Posterior cingulate gyrus (tissue), 11 donors: ENCODE results near the gene CATSPERZ.

Experiments
- DNase-seq, 10 donors: peaks; one replicate each; pipeline versions ENCODE4 v3.0.0 to v3.0.0-alpha.2; 2020 to 2021; ENCODE audit warnings: mixed read lengths in 3 of 10
- intact Hi-C: fragments of 100-400 bp; cut with DNase I; formaldehyde crosslinking; loops from one replicate; pipeline ENCODE4 v1.15.1; 2023

Gene CATSPERZ, protein sequence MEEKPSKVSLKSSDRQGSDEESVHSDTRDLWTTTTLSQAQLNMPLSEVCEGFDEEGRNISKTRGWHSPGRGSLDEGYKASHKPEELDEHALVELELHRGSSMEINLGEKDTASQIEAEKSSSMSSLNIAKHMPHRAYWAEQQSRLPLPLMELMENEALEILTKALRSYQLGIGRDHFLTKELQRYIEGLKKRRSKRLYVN

DNA sequence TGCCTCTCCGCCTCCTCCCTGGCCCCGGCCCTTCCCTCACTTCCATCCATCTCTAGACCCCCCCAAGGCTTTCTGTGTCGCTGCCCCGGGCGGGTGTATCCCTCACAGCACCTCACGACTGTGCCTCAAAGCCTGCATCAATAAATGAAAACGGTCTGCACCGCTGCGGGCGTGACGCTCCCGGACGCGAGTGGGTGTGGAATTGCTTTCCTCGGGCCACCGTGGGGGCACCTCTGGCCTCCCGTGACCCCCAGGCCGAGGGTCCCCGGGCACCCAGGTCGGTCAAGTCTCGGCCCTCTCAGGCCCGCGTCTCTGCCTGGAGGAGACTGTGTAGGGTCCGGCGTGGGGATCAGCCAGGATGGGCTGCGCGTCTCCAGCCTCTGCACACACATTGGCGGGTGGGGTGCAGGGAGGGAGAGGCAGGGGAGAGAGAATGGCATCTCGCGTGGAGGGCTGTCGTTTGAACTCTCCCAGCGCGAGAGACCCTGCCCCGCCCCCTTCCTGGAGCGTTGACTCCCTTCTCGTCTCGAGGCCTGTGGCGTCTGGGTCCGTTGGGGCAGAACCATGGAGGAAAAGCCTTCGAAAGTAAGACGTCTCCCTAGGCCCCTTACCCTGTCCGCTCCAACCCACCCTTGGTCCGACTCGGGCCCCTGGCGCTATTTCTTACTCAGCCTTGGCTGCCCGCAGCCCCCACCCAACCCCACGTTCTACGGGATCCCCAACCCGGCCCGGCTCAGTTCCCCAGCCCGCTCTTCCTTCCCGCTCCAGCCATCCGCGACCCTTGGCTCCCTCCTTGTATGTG, at the start of gene CATSPERZ:
TSS of gene CATSPERZ (plus strand) at position 512 of the 802 bp plus-strand sequence. CDS start at position 565, 53 bp downstream.
- DNase-seq: no peak
- intact Hi-C loops: loop anchor here (2.0 to 5.0 kb wide), 2 partner anchors 29 to 48 kb away; partner anchors contain the start of gene PLCB3

DNA sequence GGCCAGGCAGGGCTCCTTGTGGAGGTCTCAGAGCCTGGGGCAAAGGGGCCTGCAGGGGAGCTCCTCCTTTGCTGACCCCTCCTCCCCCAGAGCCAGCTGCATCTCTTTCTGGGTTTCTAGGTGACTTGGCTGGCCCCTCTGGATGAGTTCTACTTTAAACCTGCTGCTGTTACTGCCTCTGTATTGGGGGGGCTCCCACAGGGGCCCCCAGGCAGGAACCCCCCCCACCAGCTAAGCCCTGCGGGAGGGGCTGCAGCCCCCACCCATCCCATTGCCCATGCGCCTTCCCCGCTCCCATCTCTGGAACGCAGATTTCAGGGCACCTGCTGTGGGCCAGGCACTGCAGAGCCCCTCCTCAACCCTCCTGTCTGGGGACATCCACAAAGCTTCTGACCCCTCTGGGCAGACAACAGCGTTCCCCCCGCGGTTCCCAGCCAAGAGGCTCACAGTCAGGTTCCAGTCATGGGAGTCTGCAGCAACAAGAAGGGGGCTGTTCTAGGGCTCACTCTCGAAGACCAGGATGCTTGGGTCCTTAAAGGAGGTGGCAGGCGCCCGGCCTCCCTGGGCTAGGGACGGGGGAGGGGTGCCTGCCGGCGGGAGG, 49.6 kb upstream of the CATSPERZ start:
- intact Hi-C loops: loop anchor here (5.0 kb wide), 1 partner anchor 52 kb away; the partner anchor contains the start of gene CATSPERZ
- DNase-seq: no peak

DNA sequence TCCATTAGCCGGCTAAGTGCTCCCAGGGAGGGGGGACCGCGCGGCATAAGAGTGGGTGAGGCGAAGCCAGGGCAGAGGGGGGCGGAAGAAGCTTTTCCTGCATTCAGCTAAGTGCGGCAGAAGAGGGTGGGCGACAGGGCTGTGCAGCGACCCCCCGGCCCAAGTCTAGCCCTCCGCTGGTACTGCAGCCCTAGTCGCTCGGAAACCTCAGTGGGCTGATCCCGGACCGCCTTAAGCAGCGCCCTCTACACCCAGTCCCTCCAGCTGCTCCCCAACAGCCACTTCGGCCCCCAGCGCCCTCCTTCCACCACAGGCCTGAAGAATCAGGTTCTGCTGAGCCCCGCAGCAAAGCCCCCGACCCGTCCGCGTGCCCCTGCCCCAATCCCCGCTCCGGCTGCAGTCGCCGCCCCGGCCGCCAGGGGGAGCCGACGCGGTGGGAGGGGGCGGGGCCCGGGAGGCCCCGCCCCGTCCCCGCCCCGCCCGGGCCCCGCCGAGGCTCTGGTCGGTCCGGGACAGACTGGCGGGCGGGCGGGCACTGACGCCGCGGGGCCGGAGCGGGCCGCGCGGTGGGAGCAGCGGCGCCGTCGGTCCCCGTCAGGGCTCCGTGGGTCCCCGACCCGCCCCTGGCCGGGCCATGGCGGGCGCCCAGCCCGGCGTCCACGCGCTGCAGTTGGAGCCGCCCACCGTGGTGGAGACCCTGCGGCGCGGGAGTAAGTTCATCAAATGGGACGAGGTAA, 49.0 kb upstream of the CATSPERZ start, which contains the start of gene PLCB3:
TSS of gene PLCB3 (plus strand) at position 515 of the 737 bp plus-strand sequence. CDS start at position 635, 120 bp downstream.
- peak in 5 of 10 donors; percentile 46 to 90 (median 78) for DNase-seq
- intact Hi-C loops: loop anchor here (5.0 kb wide), 1 partner anchor 51 kb away; the partner anchor contains the start of gene CATSPERZ

DNA sequence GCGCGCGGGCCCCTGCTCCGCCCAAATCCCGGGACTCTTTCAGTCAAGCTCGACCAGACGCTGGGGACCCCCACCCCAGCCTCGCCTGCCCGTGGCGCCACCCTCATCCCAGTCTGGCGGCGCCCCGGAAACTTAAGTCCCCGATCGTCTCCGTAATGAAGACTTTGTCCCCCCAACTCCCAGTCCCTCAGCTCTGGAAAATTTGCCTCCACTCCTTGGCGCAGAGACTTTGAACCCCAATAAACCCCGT, 48.5 kb upstream of the CATSPERZ start:
- intact Hi-C loops: loop anchor here (5.0 kb wide), 1 partner anchor 51 kb away; the partner anchor contains the start of gene CATSPERZ
- no peak for DNase-seq

DNA sequence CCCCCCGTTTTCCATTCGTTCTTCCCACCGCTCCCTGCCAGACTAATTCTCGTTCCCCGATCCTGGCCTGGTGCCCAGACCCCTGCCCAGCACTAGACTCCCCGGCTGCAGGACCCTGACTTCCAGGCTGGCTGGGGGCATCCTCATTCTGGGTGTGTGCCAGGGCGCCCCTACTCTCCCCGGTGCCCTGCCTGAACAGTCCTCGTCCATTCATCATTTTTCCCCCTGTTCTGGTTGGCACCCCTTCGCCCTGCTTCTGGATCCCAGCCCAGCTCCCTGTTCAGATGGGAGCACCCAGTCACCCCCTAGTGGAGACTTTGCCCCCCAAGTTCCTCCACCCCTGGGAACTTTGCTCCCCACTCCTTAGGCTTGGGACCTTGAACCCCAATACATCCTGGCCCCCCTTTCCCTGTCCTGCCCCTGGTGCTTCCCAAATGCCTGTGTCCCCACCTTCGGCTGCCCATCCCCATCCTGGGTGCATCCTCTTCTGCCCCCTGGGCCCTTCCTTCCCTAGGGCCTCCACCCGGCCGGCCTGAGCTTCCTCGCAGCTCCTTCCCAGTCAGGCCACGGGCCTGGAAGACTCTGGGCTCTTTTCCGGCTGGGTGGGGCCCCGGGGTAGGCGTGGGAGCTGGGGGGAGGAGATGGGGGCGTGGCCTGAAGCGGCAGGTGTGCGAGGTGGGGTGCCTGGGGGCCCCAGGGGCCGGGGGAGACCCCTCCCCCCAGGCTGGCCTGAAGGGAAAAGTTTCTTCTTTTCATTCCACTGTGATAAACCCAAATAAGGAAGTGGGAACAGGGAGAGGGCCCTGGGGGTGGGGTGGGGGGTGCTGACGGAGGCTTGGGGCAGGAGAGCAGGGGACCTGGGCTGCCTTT, 47.9 kb upstream of the CATSPERZ start:
- intact Hi-C loops: loop anchor here (5.0 kb wide), 1 partner anchor 50 kb away; the partner anchor contains the start of gene CATSPERZ
- no peak for DNase-seq

DNA sequence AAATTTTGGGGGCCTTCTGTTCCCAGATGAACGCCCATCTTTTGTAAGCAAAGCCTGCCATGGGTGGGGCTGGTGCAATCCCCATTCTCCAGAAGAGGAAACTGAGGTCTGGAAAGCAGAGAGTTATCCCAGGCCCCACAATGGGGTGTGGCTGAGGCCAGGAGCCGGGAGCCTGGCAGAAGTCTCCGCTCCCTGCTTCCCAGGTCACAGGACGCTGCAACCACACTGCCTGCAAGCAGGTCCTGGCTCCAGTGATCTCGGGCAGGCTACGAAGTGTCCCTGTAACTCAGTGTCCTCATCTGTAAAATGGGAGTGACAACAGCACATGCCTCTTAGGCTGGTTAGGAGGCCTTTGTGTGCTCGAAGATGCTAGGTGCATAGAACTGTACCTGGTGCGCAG, 47.1 kb upstream of the CATSPERZ start:
- intact Hi-C loops: loop anchor here (5.0 kb wide), 1 partner anchor 49 kb away; the partner anchor contains the start of gene CATSPERZ
- DNase-seq: no peak

DNA sequence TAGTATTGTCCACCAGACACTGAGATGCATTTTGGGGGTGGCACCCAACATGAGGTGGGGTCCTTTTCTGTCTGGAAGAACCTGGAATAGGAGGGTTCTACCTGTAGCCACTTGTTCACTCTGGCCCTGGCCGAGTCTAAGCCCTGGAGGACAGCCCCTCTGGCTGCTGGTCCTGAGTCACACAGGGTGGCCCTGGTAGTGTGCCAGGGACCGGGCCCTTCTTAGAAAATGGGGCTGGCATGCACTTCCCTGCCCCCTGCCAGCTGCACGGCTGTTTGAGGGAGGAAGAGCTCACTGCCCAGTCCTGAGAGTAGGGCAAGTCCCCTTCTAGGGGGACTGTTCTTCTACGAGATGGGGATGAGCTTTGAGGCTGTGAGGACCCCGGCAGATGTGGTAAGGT, 46.7 kb upstream of the CATSPERZ start:
- intact Hi-C loops: loop anchor here (5.0 kb wide), 1 partner anchor 49 kb away; the partner anchor contains the start of gene CATSPERZ

DNA sequence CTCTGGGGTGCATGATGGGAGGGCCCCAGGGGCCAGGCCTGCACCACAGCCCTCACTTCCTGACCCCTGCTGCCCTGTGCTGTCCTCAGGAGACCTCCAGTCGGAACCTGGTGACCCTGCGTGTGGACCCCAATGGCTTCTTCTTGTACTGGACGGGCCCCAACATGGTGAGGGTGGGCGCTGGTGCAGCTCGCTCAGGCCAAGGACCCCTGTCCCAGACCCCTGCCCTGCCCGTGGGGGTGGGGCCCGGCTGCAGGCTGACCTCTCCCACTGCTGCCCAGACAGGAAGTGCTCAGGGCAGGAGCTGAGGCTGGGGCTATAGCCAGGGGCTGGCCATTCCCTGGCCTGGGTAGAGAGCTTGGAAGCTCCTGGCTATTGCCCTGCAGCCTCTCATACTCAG, 45.8 kb upstream of the CATSPERZ start:
- DNase-seq: no peak
- intact Hi-C loops: loop anchor here (5.0 kb wide), 1 partner anchor 48 kb away; the partner anchor contains the start of gene CATSPERZ

More for the DNA sequence above, 46.7 kb upstream of the CATSPERZ start:
- DNase-seq: peak in 4 of 10 donors; percentile 48 to 89 (median 66)

DNA sequence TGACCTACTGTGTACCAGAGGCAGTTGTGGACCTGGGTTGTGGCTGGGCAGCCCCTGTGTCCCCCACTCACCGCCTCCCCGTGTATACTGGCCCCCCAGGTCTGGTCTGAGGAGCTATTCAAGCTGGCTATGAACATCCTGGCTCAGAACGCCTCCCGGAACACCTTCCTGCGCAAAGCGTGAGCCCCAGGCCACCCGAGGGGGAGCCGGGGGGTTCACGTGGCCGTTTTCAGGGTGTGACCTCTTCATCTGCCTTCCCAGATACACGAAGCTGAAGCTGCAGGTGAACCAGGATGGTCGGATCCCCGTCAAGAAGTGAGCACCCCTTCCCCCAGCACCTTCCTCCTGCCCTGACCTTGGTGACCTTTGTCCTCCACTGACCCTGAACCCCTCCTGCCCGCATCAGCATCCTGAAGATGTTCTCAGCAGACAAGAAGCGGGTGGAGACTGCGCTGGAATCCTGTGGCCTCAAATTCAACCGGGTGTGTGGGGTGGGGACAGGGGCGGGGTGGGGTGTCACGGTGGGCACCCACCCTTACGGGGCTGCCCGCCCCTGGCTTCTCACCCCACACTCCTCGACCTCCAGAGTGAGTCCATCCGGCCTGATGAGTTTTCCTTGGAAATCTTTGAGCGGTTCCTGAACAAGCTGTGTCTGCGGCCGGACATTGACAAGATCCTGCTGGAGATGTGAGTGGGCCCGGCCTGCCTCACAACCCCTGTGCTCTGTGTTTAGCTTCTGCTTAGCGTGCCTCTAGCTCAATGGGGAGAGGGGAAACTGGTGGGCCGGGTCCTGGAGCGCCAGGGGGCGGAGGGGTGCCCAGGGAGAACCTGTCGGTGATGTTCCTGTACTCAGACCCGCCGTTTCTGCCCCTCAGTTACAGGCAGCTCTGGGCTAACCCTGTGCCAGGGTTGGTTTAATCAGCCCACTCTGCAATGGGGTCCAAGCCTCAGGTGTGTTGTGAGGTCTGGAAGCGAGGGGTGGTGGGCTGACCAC, 44.7 kb upstream of the CATSPERZ start:
- DNase-seq: no peak
- intact Hi-C loops: no loop called here

DNA sequence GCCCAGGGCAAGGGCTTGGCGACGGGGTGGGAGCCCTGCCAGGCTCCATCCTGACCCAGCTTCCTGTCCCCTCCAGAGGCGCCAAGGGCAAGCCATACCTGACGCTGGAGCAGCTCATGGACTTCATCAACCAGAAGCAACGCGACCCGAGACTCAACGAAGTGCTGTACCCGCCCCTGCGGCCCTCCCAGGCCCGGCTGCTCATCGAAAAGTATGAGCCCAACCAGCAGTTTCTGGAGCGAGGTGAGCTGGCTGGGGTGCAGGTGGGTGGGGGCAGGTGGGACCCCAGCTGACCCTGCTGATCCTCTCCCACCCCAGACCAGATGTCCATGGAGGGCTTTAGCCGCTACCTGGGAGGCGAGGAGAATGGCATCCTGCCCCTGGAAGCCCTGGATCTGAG, 43.9 kb upstream of the CATSPERZ start:
- no peak for DNase-seq
- intact Hi-C loops: no loop called here

DNA sequence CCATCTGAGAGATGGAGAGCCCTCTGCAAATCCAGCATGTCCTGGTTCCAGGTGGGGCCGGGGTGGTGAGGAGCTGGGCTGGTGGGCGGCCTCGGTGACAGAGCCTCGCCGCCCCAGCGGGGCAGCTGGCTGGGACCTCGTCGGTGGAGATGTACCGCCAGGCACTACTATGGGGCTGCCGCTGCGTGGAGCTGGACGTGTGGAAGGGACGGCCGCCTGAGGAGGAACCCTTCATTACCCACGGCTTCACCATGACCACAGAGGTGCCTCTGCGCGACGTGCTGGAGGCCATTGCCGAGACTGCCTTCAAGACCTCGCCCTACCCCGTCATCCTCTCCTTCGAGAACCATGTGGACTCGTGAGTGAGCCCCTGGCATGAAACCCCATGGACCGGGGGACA, 41.8 kb upstream of the CATSPERZ start:
- no peak for DNase-seq
- intact Hi-C loops: no loop called here

DNA sequence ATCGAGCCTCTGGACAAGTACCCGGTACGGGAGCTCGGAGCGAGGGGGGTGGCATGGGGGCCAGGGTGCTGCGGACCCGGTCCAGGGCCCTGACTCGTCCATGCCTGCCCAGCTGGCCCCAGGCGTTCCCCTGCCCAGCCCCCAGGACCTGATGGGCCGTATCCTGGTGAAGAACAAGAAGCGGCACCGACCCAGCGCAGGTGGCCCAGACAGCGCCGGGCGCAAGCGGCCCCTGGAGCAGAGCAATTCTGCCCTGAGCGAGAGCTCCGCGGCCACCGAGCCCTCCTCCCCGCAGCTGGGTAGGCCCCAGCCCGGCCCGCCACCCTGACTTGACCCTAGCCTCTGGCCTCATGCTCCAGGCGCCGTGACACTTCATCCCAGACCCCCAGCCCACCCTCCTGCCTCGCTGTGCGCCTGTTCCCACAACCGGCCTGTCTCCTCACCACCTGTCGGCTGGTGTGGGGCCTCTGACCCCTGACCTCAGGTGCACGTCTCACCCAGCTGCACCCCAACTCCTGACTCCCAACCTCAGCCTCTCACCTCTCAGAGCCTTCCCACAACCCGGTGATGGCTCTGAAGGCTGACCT, 41.1 kb upstream of the CATSPERZ start:
- intact Hi-C loops: no loop called here
- no peak for DNase-seq

DNA sequence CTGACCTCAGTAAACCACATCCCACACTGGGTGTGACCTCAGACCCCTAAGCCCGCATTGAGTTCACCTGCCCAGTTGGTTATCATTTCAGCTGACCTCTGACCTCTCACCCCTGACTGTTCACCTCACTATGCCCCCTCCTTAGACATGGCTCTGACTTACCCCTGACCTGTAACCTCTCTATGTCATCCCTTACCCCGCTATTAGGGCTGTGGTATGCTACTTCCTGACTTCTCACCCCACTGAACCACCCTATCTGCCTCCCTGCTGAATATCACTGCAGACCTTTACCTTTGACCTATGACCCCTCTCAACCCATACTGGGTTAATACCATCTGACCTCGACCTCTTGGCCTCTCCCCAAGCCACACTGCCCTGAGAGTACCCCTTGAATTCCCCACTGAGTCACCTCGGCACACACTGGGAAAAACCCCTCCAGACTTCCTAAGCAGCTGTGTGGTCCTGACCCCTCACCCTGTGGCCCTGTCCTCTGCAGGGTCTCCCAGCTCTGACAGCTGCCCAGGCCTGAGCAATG, 40.6 kb upstream of the CATSPERZ start:
- intact Hi-C loops: no loop called here
- DNase-seq: no peak

DNA sequence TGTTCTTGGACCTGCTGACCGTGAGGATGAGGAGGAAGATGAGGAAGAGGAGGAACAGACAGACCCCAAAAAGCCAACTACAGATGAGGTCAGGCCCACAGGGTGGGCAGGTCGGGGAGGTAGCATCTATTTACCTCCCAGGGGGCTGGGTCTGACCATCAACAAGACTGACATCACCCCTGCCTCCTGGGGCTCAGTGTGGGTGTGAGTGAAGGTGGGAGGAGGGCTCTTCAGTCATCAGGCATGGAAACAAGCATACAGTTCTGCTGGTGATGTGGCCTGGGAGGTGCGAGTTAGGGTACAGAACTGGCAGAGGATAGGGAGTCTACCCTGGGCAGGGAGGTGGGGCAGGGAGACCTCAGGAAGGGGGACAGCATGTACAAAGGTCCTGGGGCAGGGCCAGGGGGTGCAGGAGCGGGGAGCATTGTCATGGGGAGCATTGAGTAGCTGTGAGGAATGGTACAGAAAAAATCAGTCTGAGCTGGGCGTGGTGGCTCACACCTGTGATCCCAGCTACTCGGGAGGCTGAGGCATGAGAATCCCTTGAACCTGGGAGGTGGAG, 39.9 kb upstream of the CATSPERZ start:
- intact Hi-C loops: no loop called here
- DNase-seq: no peak

DNA sequence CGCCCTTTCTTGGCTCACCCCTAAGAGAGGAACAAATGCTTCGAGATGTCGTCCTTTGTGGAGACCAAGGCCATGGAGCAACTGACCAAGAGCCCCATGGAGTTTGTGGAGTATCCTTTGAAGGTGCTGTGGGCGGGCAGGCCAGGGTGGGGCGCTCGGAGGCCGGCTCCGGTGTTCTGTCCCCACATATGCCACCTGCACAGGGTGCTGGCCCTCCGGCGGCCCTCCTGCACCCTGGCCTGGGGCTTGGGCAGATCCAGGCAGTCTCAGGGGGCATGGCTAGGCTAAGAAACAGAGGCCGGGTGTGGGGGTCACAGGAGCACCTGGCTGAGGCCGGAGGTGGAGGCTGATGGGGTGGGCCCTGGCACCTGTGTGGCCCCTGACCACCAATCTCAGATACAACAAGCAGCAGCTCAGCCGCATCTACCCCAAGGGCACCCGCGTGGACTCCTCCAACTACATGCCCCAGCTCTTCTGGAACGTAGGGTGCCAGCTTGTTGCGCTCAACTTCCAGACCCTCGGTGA, 38.5 kb upstream of the CATSPERZ start:
- intact Hi-C loops: no loop called here
- no peak for DNase-seq

DNA sequence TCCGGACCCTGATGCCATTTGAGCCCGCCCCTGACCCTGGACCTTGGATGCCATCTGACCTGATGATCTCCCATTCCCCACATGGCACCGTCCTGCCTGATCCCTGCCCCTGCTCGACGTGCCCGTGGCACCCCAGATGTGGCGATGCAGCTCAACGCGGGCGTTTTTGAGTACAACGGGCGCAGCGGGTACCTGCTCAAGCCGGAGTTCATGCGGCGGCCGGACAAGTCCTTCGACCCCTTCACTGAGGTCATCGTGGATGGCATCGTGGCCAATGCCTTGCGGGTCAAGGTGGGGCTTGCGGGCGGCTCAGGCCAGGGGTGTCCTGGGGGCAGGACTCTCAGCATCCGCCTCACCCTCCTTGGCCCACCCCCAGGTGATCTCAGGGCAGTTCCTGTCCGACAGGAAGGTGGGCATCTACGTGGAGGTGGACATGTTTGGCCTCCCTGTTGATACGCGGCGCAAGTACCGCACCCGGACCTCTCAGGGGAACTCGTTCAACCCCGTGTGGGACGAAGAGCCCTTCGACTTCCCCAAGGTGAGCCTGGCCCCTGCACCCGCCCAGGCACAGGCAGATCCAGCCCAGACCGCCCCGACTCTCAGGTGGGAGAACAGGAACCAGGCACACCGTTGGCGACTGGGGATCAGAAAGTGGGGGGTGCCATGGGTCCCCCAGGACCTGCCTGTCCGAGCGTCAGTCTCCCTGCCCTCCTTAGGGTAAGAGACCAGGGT, 37.7 kb upstream of the CATSPERZ start:
- intact Hi-C loops: no loop called here
- DNase-seq: no peak
